ENCODE results near the gene CAPN2.

The CAPN2 gene

GRCh38 chr1:223824712-223825111 lies 112.4 kb downstream of the CAPN2 start:
- H3K4me3 ChIP-seq (ENCODE audit: low read depth, low read length): no peak overlapping the region
- H3K36me3 ChIP-seq (ENCODE audit: control insufficient read depth in 2 of 2, insufficient read depth in 1 of 2, low read length in 2 of 2): no peaks in the 10 kb centered on the region
- H3K9me3 ChIP-seq (ENCODE audit: control insufficient read depth, insufficient read depth, low read depth, low read length): no peaks in the 10 kb centered on the region
- H3K27ac ChIP-seq (ENCODE audit: extremely low read depth, low read depth, low read length): no peak overlapping the region
- H3K4me1 ChIP-seq (ENCODE audit: control insufficient read depth, insufficient read depth, low read length): peaks cover 22% of the 10 kb centered on the region
- CTCF ChIA-PET: interaction anchor here (0.6 to 3.5 kb wide), 4 partner anchors 13 to 83 kb away, joined by 3 to 12 read pairs (median 4); no protein-coding TSS in a partner anchor
- TF ChIP-seq ZNF600 (tag by site-specific recombination; IDR thresholded peaks at IDR 0.05): peak; percentile 75; the same call in 1 of the 2 replicates
- TF ChIP-seq, protein P1, sequence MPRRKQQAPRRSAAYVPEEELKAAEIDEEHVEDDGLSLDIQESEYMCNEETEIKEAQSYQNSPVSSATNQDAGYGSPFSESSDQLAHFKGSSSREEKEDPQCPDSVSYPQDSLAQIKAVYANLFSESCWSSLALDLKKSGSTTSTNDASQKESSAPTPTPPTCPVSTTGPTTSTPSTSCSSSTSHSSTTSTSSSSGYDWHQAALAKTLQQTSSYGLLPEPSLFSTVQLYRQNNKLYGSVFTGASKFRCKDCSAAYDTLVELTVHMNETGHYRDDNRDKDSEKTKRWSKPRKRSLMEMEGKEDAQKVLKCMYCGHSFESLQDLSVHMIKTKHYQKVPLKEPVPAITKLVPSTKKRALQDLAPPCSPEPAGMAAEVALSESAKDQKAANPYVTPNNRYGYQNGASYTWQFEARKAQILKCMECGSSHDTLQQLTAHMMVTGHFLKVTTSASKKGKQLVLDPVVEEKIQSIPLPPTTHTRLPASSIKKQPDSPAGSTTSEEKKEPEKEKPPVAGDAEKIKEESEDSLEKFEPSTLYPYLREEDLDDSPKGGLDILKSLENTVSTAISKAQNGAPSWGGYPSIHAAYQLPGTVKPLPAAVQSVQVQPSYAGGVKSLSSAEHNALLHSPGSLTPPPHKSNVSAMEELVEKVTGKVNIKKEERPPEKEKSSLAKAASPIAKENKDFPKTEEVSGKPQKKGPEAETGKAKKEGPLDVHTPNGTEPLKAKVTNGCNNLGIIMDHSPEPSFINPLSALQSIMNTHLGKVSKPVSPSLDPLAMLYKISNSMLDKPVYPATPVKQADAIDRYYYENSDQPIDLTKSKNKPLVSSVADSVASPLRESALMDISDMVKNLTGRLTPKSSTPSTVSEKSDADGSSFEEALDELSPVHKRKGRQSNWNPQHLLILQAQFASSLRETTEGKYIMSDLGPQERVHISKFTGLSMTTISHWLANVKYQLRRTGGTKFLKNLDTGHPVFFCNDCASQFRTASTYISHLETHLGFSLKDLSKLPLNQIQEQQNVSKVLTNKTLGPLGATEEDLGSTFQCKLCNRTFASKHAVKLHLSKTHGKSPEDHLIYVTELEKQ (tag by site-specific recombination; IDR thresholded peaks at IDR 0.05; ENCODE audit: borderline replicate concordance): no peak
- peak; percentile 17; the same call in 1 of the 2 replicates for TF ChIP-seq WT1 (tag by site-specific recombination; IDR thresholded peaks at IDR 0.05)
- TF ChIP-seq ZBTB20 (tag by site-specific recombination; IDR thresholded peaks at IDR 0.05): peak; percentile 26; the same call in 1 of the 2 replicates
- POLR2A ChIA-PET: interaction anchor here (1.0 to 1.3 kb wide), 2 partner anchors 17 to 21 kb away, joined by 3 to 7 read pairs; partner anchors contain the start of gene TP53BP2

Data from HEK293 (cell line).